Measurements from ENCODE around the gene PARD3.
"Not testable (repeated sequence)": the region's sequence is repeated elsewhere in the genome, so short reads cannot be mapped to it uniquely, and the experiment has no call there.

PARD3 gene

DNA sequence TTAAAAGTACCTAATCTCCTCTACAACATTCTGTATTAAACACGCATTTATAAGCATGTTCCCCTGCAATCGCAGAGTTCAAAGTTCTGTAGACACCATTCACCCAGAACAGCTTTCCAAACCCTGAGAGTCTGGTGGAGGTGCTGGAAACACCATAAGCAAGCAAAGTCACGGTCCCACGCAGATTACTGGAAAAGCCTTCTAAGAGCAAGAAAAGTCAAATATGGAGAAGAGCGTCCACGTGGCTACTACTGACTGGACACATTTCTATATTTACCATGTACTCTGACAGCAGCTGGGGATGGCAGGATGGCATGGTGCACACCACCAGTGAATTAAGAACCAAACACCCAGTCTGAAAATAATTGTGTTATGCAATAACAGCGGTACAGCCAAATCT, 97.7 kb downstream of the PARD3 start:
- DNase-seq = no peak

- no peak for DNase-seq
Measured at GRCh38 chr10:34716958-34717357, 98.1 kb downstream of the PARD3 start.

DNA sequence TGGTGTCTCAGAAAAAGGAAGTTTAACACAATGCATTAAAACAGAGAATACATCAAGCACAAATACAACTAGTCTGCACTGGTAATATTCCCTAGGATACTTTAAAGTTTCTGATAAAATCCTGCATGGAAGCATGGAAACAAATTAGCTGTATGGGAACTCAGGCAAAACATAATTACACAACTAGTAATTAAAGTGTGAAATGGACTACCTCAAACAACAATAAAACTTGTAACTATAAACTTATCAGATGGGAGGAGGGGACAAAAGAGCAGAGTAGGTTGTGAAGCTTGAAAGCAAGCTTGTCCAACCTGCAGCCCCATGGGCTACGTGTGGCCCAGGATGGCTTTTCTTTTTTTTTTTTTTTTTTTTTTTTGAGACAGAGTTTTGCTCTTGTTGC, 98.9 kb downstream of the PARD3 start:
- no peak for DNase-seq

GRCh38 chr10:34715511-34716187, 99.4 kb downstream of the PARD3 start:
- no peak for DNase-seq

DNA sequence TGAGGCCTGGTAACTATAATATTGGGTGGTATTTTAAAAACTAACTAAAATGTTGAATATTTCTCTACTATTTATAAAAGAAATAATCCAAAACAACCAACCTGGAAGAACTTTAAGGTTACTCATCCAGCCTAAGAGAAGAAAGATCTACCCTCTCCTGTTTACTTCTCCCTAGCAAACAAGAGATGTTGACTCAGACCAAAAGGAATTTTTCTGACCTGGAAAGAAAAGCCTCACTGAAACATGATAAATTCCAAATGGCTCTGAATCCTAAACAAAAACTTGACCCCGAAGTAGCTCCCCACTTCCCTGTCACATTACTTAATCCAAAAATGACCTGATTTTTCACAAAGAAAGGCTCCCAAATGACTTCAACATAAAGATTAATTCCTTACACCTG, 101.2 kb downstream of the PARD3 start:
- DNase-seq = no peak

GRCh38 chr10:34711500-34711899, 103.6 kb downstream of the PARD3 start:
- DNase-seq = no peak

- no peak for DNase-seq
Measured at GRCh38 chr10:34710391-34710751, 104.7 kb downstream of the PARD3 start.

DNA sequence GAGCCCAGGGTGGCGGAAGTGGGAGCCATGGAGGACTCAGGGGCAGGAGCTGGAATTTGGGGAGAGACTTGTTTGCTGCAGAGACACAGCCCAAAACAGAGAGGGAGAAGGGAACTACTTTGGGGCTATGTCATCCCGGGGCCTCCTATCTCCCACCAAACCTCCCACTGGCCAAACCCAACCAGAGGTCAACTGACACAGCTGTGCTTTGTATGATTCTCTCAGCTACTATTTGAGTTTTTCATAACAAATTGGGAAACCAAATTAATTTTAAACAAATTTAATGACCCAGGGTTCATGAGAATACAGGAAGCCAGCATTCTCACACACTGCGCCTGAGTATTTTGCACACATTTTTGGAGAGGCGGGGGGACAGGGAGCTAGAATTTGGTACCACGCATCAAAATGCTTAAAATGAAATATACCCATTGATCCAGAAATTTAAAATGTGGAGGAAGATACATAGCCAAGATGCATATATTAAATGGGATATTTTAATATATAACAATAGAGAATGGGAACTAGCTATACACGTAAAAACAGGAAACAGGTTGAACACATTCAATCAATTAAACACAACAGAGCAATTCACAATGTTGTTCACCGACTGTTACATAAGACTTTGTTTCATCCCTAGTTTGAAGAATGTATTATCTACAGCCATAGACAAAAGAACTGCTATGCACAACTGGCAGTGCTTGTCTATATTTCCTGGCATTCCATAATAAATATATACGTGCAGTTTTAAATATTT, 105.3 kb downstream of the PARD3 start:
- DNase-seq = no peak

GRCh38 chr10:34707656-34708055, 107.4 kb downstream of the PARD3 start:
- no peak for DNase-seq

DNA sequence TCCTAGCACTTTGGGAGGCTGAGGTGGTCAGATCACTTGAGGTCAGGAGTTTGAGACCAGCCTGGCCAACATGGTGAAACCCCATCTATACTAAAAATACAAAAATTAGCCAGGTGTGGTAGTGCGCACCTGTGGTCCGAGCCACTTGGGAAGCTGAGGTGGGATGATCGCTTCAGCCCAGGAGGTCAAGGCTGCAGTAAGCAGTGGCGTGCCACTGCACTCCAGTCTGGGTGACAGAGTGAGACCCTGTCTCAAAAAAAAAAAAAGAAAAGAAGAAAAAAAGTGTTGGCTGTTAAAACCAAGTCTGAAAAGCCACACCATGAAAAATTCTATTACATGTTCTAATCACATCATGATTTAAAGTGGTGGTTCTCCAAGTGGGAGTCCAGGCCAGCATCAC, 108.1 kb downstream of the PARD3 start:
- not testable (repeated sequence) for DNase-seq

- no peak for DNase-seq
Measured at GRCh38 chr10:34706147-34706546, 108.9 kb downstream of the PARD3 start.

GRCh38 chr10:34705563-34705962, 109.5 kb downstream of the PARD3 start:
- DNase-seq = no peak

DNA sequence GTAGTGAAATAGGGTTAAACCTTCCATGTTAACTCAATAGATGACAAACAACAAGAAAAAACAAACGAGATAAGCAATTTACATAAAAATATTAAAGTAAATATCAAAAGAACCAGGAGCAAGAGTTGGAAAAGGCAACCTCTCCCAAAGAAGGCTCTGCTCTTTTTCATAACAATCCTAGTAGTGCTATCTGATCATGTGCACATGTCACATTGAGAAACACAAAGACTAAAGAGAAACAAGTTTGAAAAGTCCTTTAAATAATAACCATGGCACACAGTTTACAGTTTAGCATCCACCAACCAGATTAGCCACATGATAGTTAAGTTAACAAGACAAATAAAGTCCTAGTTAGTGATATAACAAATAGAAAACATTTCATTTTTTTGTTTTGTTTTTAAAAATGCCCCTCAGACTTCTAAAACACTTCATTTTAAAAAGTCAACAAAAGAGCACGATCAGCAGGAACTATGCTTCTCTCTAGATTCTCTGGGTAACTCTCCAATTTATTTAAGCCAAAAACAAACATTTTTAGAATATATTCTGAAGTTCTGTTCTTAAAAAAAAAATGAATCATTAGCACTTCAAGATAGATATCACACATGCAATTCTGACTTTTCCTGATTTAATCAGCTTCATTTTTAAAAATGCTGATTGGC, 110.4 kb downstream of the PARD3 start:
- DNase-seq = no peak

GRCh38 chr10:34702982-34703381, 112.1 kb downstream of the PARD3 start:
- DNase-seq = no peak

DNA sequence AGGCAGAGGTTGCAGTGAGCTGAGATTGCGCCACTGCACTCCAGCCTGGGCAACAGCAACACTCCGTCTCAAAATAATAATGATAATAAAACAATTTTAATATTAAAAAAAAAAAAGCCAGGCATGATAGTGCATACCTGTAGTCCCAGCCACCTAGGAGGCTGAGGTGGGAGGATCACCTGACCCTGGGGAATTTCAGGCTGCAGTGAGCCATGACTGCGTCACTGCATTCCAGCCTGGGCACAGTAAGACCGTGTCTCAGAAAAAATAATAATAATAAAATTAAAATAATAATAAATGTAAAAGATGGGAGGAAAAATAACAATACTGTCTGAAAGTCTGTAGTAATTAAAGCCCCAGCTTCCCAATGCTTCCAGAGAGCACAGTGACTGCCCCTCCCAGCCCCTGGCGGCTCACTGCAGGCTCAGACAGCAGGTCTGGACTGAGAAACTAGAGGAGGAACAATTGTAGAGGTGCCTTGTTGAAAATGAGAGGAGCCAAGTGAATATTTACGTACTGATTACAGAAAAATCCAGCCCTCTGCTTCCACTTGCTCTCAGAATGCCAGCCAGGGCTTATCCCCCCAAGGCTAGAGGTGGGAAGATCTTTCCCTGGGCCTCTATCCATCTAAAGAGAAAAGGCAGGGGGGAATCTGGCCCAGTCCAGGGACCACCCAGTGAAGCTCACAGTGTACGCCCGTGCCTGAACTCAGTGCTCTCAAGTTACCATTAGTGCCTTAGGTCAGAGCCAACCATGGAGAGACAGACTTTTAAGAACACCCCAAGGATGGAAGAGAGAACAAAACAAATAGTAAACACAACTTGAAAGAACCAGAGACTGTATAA, 112.8 kb downstream of the PARD3 start:
- DNase-seq = no peak

- no peak for DNase-seq
Measured at GRCh38 chr10:34701194-34701593, 113.9 kb downstream of the PARD3 start.

- not testable (repeated sequence) for DNase-seq
Measured at GRCh38 chr10:34700752-34701151, 114.3 kb downstream of the PARD3 start.

DNA sequence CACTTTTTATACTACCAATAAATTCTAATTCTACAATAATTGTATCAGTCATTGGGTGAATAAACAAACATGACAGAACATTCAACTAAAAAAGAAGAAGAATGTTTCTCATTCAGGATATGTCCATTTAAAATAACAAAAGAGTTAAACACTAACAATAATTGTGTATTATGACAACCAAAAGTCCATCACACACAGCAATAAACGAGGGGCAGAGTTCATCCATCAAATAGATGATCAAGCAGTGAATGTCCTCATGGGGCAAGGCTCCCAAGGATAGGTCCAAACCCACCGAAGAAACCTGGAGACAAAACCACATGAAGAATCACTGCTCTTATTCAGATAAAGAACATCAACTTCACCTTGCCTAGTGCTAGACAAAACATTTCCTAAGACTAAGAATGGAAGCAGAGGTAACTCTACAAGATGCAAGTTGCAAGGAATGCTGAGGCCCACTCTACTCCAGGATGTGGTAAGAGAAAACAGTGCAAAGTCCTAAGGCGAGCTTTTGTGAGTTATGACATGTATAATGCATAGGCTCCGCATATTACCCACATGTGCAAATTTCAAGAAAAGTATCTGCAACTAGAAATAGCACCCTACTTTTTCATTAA, 115.1 kb downstream of the PARD3 start:
- no peak for DNase-seq

GRCh38 chr10:34698979-34699378, 116.1 kb downstream of the PARD3 start:
- no peak for DNase-seq

DNA sequence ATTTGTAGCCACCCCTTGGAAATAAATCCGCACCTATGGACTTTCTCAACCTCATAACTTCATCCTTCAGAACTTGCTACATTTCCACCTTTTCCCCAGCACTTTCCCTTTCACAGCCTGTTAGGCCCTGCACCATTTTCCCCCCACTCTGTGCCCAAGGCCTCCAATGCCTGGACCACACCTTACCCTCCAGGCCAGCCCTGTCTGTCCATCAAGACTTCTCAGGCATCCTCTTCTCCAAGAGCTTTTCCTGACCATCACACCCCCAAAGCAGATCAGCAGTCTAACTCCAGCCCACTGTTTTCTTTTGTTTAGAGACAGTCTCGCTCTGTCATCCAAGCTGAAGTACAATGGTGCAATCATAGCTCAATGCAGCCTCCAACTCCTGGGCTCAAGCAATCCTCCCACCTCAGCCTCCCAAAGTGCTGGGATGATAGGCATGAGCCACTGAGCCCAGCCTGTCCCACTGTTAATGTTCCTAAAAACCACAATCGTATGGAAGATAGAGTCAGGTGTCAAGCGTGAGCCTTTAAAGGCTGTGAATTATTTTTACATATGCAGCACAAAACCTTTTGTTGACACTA, 116.8 kb downstream of the PARD3 start:
- DNase-seq = no peak
